Vagina (tissue), 2 donors: ENCODE data around the gene MTNR1A. TPM values are rescaled to one million over a fixed set of nuclear protein-coding genes. Genes with fewer than 3 reads are reported as not detected.

Experiments
- DNase-seq, 2 donors: peaks; one replicate each; pipeline ENCODE4 v3.0.0-alpha.2; 2017; ENCODE audit errors: extremely low spot score in 2 of 2
- H3K27ac ChIP-seq: fragments of 200-600 bp; sonication (generic); one replicate; pipeline ENCODE4 v1.5.1; 2019
- H3K27me3 ChIP-seq: fragments of 200-600 bp; sonication (generic); one replicate; pipeline ENCODE4 v1.5.1; 2019
- H3K36me3 ChIP-seq, 2 donors: fragments of 200-600 bp; sonication (generic); one replicate each; pipeline ENCODE4 v1.5.1; 2017 to 2019
- H3K4me1 ChIP-seq: fragments of 200-600 bp; sonication (generic); one replicate; pipeline ENCODE4 v1.5.1; 2019
- H3K4me3 ChIP-seq, 2 donors: fragments of 200-600 bp; sonication (generic); 1 replicate in 1 of 2; 2 replicates in 1 of 2; pipeline ENCODE4 v1.5.1; 2016 to 2019
- H3K9me3 ChIP-seq: fragments of 200-600 bp; sonication (generic); one replicate; pipeline ENCODE4 v1.5.1; 2019
- POLR2A ChIP-seq, 2 donors: fragments of 450-650 bp; IDR thresholded peaks; one replicate each; pipeline ENCODE4 v1.6.1; 2017; ENCODE audit warnings: antibody characterized with exemption in 2 of 2, mild to moderate bottlenecking in 2 of 2, moderate library complexity in 2 of 2
- POLR2AphosphoS5 ChIP-seq, 2 donors: sonication (generic); formaldehyde crosslinking; IDR thresholded peaks; one replicate each; pipeline ENCODE4 v1.9.0; 2017; ENCODE audit warnings: antibody characterized with exemption in 2 of 2, mild to moderate bottlenecking in 2 of 2, low read depth in 1 of 2; ENCODE audit not compliant: insufficient read depth in 1 of 2
- intact Hi-C: fragments of 100-400 bp; cut with DNase I; formaldehyde crosslinking; loops from one replicate; pipeline ENCODE4 v1.15.1; 2023
- total RNA-seq: library from RNA; depleted of rRNA; stranded (reverse); fragments of >200 nt; gene quantifications from one replicate; pipeline ENCODE4 v1.2.3, GENCODE V29; 2016
- TF ChIP-seq, protein P1 (sequence below), 3 experiments: fragments of 450-650 bp in 2 of 3; fragments of 200-600 bp in 1 of 3; sonication (generic) in 1 of 3; IDR thresholded peaks; one replicate each; pipeline ENCODE4 v1.5.1; 2017 to 2019; ENCODE audit warnings: antibody characterized with exemption in 3 of 3, mild to moderate bottlenecking in 2 of 3, moderate library complexity in 2 of 3

Gene MTNR1A
- total RNA-seq, 1 donor from 2014 or later = not detected

DNA sequence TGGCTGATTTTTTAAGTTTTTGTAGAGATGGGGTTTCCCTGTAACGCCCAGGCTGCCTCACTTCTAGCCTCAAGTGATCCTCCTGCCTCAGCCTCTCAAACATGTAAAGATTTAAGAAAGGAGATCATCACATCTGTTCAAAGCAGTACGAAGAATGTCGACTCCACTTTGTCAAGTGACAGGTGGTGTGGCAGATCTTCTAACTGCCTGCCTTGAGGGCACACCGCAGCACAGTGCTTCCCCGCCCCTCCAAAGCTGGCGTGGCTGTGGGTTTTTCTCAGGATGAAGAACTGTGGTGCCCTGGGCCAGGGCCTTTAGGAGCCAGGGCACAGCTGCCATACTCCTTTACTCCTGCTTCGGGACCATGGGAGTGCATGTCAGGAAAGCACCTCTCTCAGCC, 43.3 kb upstream of the MTNR1A start:
- Histone ChIP-seq H3K36me3 (peaks cover 0 to 48% of the 10 kb centered on the region in 2 donors), H3K27me3 (no peaks in the 10 kb centered on the region), H3K4me3 (no peak overlapping the region), H3K9me3 (no peaks in the 10 kb centered on the region), H3K27ac (no peak overlapping the region), H3K4me1 (no peaks in the 10 kb centered on the region)
- TF ChIP-seq POLR2A (IDR thresholded peaks at IDR 0.05) (no peak), POLR2AphosphoS5 (IDR thresholded peaks at IDR 0.05; ENCODE audit: insufficient read depth in 1 of 2, low read depth in 1 of 2) (no peak)
- TF ChIP-seq, protein P1, sequence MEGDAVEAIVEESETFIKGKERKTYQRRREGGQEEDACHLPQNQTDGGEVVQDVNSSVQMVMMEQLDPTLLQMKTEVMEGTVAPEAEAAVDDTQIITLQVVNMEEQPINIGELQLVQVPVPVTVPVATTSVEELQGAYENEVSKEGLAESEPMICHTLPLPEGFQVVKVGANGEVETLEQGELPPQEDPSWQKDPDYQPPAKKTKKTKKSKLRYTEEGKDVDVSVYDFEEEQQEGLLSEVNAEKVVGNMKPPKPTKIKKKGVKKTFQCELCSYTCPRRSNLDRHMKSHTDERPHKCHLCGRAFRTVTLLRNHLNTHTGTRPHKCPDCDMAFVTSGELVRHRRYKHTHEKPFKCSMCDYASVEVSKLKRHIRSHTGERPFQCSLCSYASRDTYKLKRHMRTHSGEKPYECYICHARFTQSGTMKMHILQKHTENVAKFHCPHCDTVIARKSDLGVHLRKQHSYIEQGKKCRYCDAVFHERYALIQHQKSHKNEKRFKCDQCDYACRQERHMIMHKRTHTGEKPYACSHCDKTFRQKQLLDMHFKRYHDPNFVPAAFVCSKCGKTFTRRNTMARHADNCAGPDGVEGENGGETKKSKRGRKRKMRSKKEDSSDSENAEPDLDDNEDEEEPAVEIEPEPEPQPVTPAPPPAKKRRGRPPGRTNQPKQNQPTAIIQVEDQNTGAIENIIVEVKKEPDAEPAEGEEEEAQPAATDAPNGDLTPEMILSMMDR (IDR thresholded peaks at IDR 0.05) = no peak
- peak in 1 of 2 donors; percentile 77 for DNase-seq
- intact Hi-C loops = no loop called here

DNA sequence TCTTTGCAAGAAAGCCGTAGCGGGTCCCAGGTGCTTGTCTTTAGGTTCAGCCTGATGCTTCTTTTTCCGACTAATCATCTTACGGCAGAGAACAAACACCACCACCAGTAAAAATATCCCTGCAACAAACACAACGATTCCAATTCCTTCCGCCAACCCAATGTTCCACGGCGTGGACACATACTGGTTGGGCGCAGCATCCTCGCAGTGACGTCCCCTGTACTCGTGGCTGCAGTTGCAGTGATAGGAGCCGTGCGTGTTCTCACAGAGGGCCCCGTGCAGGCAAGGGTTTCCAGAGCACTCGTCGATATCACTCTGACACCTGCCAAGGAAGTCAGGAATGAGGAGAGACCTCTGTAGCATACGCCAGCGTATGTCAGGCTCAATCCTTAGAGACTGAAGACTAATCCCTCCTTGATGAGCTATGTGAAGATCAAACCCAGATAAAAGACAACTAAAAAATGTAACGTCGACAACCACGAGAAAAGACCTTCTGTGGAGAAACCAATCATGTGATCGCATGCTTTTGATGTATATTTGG, 41.6 kb upstream of the MTNR1A start:
- no peak for TF ChIP-seq POLR2AphosphoS5 (IDR thresholded peaks at IDR 0.05; ENCODE audit: insufficient read depth in 1 of 2, low read depth in 1 of 2)
- TF ChIP-seq, protein P1 (IDR thresholded peaks at IDR 0.05) = no peak
- no peak for TF ChIP-seq POLR2A (IDR thresholded peaks at IDR 0.05)
- H3K27ac ChIP-seq = no peak overlapping the region

DNA sequence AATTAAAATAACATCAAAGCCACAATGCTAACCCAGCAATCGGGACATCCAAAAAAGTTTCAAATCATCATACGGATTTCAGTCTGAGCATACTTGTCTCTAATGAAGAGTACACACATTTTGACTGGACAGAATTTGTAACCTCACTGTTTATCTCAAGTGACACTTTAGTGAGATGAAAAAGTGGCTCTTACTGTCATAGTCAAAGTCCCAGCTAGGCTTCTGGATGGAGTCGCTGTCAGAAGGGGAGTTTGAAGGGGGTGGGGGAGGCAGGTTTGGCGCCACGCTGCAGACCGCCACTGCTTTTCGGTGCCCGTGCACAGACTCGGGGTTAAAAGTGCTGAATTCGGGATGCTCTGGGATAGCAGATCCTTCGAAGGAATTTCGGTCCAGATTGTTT, 41.0 kb upstream of the MTNR1A start:
- H3K9me3 ChIP-seq = no peaks in the 10 kb centered on the region
- H3K4me1 ChIP-seq = no peaks in the 10 kb centered on the region
- no peak overlapping the region for H3K4me3 ChIP-seq
- no peak overlapping the region for H3K27ac ChIP-seq
- H3K27me3 ChIP-seq = no peaks in the 10 kb centered on the region
- peaks cover 0 to 42% of the 10 kb centered on the region in 2 donors for H3K36me3 ChIP-seq
- intact Hi-C loops = no loop called here
- TF ChIP-seq, protein P1 (IDR thresholded peaks at IDR 0.05) = no peak
- TF ChIP-seq POLR2A (IDR thresholded peaks at IDR 0.05) = no peak
- TF ChIP-seq POLR2AphosphoS5 (IDR thresholded peaks at IDR 0.05; ENCODE audit: insufficient read depth in 1 of 2, low read depth in 1 of 2) = no peak
- DNase-seq = no peak

More for the DNA sequence above, 41.6 kb upstream of the MTNR1A start:
- H3K4me1 ChIP-seq = no peaks in the 10 kb centered on the region
- no peak overlapping the region for H3K4me3 ChIP-seq
- H3K9me3 ChIP-seq = no peaks in the 10 kb centered on the region
- intact Hi-C loops = no loop called here
- peaks cover 0 to 42% of the 10 kb centered on the region in 2 donors for H3K36me3 ChIP-seq
- DNase-seq = peak in 1 of 2 donors; percentile 25
- no peaks in the 10 kb centered on the region for H3K27me3 ChIP-seq

- Histone ChIP-seq H3K4me1 (no peaks in the 10 kb centered on the region), H3K27me3 (no peaks in the 10 kb centered on the region), H3K36me3 (peaks cover 0 to 26% of the 10 kb centered on the region in 2 donors), H3K27ac (no peak overlapping the region), H3K4me3 (no peak overlapping the region), H3K9me3 (no peaks in the 10 kb centered on the region)
- DNase-seq = no peak
- TF ChIP-seq POLR2A (IDR thresholded peaks at IDR 0.05) (no peak), POLR2AphosphoS5 (IDR thresholded peaks at IDR 0.05; ENCODE audit: insufficient read depth in 1 of 2, low read depth in 1 of 2) (no peak)
- TF ChIP-seq, protein P1 (IDR thresholded peaks at IDR 0.05) = no peak
- intact Hi-C loops = no loop called here
Measured at GRCh38 chr4:186593587-186593973, 38.2 kb upstream of the MTNR1A start.

DNA sequence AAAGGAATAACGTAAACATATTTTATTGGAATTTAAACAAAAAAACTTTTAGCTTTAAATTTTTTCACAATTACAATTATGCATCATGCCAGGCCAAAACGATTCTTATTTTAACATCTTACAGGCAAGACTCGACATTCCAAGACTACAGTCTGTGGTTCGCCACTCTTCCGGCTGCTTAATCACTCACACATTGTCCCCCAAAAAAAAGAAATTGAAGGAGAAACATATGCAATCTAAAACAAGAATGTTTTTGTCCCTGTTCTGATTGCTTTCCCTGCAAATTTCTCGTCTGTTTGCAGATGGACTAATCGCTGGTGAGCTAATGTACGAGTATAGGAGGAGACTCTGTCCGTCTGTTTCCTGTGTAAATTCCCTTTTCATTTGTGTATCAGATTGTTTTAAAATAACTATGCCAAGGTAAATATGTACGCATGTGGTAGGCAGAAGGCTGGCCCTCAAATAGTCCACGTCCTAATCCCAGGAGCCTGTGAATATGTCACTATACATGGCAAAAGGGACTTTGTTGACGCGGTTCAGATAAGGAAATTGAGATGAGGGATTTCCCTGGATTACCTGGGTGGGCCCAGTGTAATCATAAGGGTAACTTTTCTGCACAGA, 37.7 kb upstream of the MTNR1A start:
- Histone ChIP-seq H3K27ac (no peak overlapping the region), H3K9me3 (no peaks in the 10 kb centered on the region), H3K4me1 (no peaks in the 10 kb centered on the region), H3K4me3 (no peak overlapping the region), H3K27me3 (no peaks in the 10 kb centered on the region), H3K36me3 (peaks cover 0 to 27% of the 10 kb centered on the region in 2 donors)
- intact Hi-C loops = no loop called here
- TF ChIP-seq, protein P1 (IDR thresholded peaks at IDR 0.05) = no peak
- TF ChIP-seq POLR2AphosphoS5 (IDR thresholded peaks at IDR 0.05; ENCODE audit: insufficient read depth in 1 of 2, low read depth in 1 of 2) = no peak
- no peak for TF ChIP-seq POLR2A (IDR thresholded peaks at IDR 0.05)
- peak in 1 of 2 donors; percentile 34 for DNase-seq
